ENCODE data around the gene AUTS2.
A peak's percentile ranks its signal among the peaks of the same experiment; 100 is the strongest.

The AUTS2 gene

GRCh38 chr7:69722843-69723242 is 124.6 kb downstream of the AUTS2 start:
- DNase-seq (ENCODE audit: low read depth in 3 of 3): no peak

GRCh38 chr7:69723663-69724062 is 125.4 kb downstream of the AUTS2 start:
- no peak for DNase-seq (ENCODE audit: low read depth in 3 of 3)

DNA sequence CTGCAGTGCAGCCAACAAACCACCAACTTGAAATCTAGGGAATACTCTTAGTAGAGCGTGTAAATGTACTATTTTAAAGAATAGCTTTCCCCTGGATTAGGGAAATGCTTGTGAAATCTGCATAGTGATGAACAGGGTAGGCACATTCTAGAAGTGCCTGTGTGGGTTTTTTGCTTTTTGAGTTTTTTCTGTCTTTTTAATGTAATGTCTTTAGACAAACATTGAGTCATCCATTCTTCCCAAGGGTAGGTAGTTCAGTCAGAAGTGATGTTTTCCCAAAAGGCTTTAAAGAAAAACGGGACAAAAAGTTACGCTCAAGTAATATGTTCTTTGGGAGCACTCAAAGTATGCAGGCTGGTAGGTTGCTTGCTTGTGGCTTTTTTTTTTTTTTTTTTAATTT is 130.0 kb downstream of the AUTS2 start:
- DNase-seq (ENCODE audit: low read depth in 3 of 3): no peak

- DNase-seq (ENCODE audit: low read depth in 3 of 3): no peak
Measured at GRCh38 chr7:69732203-69732602, 133.9 kb downstream of the AUTS2 start.

DNA sequence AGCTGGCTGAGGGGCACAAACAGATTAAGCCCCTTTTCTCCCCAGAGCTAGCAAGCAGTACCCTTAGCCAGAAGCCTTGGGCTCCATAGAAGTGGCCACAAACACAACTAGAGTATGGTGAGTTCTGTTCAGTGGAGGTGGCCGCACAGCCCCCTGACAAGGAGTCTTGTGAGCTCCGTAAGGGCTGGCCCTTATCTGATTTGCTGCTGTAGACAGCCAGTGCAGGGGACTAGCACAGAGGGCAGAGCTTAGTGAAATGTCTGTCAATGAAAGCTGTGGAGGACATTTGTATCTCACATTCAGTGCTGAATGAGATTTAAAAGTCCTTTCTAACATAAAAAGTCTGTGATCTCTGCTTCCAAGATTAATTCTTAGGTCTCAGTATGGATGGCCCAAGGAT is 137.3 kb downstream of the AUTS2 start:
- no peak for DNase-seq (ENCODE audit: low read depth in 3 of 3)

GRCh38 chr7:69736126-69736810 is 138.0 kb downstream of the AUTS2 start:
- no peak for DNase-seq (ENCODE audit: low read depth in 3 of 3)

- no peak for DNase-seq (ENCODE audit: low read depth in 3 of 3)
Measured at GRCh38 chr7:69738396-69738951, 140.2 kb downstream of the AUTS2 start.

DNA sequence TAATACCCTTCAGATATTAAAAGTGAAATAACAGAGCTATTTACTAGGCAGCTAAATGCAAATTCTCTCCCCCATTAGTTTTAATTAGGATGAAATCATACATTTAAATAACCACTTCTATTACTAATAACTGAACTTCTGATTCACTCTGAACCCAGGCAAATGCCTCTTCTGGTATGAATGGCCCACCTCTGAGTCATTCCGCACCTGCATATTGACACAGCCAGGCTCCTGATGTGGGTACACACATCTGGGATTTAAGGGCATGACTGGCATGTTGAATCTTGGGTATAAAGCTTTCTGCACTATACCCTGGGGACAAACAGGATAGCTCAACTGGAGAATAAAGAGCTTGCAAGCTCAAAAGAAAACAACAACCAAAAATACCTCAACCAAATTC is 140.9 kb downstream of the AUTS2 start:
- DNase-seq (ENCODE audit: low read depth in 3 of 3): peak; percentile 12 to 34 (median 22)

GRCh38 chr7:69739931-69740431 is 141.7 kb downstream of the AUTS2 start:
- no peak for DNase-seq (ENCODE audit: low read depth in 3 of 3)

- no peak for DNase-seq (ENCODE audit: low read depth in 3 of 3)
Measured at GRCh38 chr7:69742237-69742636, 144.0 kb downstream of the AUTS2 start.

DNA sequence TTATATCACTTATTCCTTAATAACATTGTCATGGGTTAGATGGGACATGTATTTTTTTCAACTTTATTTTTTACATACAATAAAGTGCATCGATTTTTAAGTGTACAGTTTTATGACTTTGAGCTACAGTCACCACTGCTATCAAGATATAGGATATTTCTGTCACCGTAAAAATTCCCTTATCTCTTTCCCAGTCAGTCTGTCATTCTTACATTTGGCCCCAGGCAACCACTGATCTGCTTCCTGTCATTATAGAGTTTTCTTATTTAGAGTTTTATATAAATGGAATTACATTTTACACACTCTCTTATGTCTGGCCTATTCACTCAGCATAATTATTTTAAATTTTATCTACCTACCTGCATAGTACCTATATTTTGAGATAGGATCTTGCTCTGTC is 145.2 kb downstream of the AUTS2 start:
- DNase-seq (ENCODE audit: low read depth in 3 of 3): no peak

- DNase-seq (ENCODE audit: low read depth in 3 of 3): no peak
Measured at GRCh38 chr7:69744026-69744425, 145.8 kb downstream of the AUTS2 start.

GRCh38 chr7:69746383-69746782 is 148.1 kb downstream of the AUTS2 start:
- no peak for DNase-seq (ENCODE audit: low read depth in 3 of 3)

GRCh38 chr7:69747144-69747543 is 148.9 kb downstream of the AUTS2 start:
- no peak for DNase-seq (ENCODE audit: low read depth in 3 of 3)

GRCh38 chr7:69748530-69748929 is 150.3 kb downstream of the AUTS2 start:
- DNase-seq (ENCODE audit: low read depth in 3 of 3): no peak

GRCh38 chr7:69749372-69749979 is 151.2 kb downstream of the AUTS2 start:
- no peak for DNase-seq (ENCODE audit: low read depth in 3 of 3)

DNA sequence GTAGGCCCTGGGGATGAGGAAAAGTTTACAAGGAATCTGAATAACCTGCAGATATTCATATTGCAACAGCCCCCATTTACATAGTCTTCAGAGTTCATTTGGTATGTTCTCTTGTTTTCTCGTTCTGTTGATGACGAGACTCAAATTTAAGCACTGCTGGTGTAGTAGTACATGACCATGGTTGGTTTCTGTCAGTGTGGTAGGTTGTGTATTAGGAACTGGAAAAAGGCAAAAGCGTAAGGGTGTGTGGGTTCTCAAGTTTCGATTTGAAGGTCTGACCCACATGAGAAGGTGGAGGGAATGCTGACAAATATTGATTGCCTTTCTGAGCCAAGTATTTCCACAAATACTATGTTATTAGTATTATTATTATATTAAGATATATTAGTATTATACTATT is 151.7 kb downstream of the AUTS2 start:
- DNase-seq (ENCODE audit: low read depth in 3 of 3): no peak

- no peak for DNase-seq (ENCODE audit: low read depth in 3 of 3)
Measured at GRCh38 chr7:69751026-69751425, 152.8 kb downstream of the AUTS2 start.

- DNase-seq (ENCODE audit: low read depth in 3 of 3): no peak
Measured at GRCh38 chr7:69753981-69754380, 155.7 kb downstream of the AUTS2 start.

DNA sequence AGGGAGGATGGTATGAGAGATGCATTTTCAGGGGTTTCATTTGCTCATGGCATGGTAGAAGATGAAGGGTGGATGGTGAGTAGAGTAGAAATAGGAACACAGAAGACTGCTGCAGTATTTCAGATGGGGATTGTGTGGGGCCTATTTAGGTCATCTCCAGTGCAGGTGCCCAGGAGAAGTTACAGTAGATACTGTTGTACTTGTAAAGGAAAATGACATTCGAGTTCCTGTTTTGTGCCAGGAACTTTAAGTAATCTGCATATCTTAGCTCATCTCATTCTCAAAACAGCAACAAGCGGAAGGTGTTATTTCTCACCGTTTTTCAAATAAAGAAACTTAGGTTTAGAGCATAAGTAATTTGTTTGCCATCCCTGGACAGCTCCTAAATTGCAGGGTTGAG is 156.2 kb downstream of the AUTS2 start:
- DNase-seq (ENCODE audit: low read depth in 3 of 3): no peak

DNA sequence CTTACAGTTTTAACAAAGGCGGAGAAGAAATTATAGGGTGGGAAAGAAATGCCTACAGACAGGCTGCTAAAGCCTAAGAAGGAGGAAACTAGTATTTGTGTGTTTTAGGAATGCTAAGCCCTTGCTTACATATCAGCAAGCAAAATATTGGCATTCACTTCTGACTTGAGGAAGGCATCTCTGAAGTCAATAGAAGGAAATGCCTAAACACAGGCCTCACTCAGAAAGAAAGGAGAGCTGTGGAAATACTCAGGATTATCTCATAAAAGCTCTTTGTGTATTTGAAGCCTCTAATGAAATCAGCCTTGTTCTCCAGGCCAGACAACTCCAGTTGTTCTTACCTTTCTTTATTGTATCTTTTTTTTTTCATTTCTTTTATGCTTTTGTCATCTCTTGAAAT is 158.0 kb downstream of the AUTS2 start:
- no peak for DNase-seq (ENCODE audit: low read depth in 3 of 3)

GRCh38 chr7:69757528-69757927 is 159.3 kb downstream of the AUTS2 start:
- no peak for DNase-seq (ENCODE audit: low read depth in 3 of 3)

- no peak for DNase-seq (ENCODE audit: low read depth in 3 of 3)
Measured at GRCh38 chr7:69757981-69758430, 159.7 kb downstream of the AUTS2 start.
